Smooth muscle cell (in vitro differentiated cells): Measurements from ENCODE around the gene ACOT2. TPM values are rescaled to one million over a fixed set of nuclear protein-coding genes. Genes with fewer than 3 reads are reported as not detected.

Experiments used
- DNase-seq: peaks from one replicate; lab custom pipeline; 2025; ENCODE audit not compliant: unreplicated experiment; lab: John Stamatoyannopoulos, UW
- H2AFZ ChIP-seq: fragments of 200-600 bp; sonication (generic); 2 replicates; pipeline ENCODE4 v1.6.0; 2016; ENCODE audit warnings: antibody characterized with exemption, low read depth, mild to moderate bottlenecking
- H3F3A ChIP-seq: fragments of 200-600 bp; sonication (generic); 2 replicates; pipeline ENCODE4 v1.6.0; 2017; ENCODE audit warnings: antibody characterized with exemption, low read depth
- H3K27ac ChIP-seq: fragments of 200-600 bp; sonication (generic); 2 replicates; pipeline ENCODE4 v1.5.1; 2016; ENCODE audit warnings: low read depth, mild to moderate bottlenecking
- H3K27me3 ChIP-seq: fragments of 200-600 bp; sonication (generic); 2 replicates; pipeline ENCODE4 v1.6.1; 2016; ENCODE audit warnings: low read depth, mild to moderate bottlenecking
- H3K36me3 ChIP-seq: fragments of 200-600 bp; sonication (generic); 2 replicates; pipeline ENCODE4 v1.5.1; 2016; ENCODE audit warnings: low read depth
- H3K4me1 ChIP-seq: fragments of 200-600 bp; sonication (generic); 2 replicates; pipeline ENCODE4 v1.5.1; 2016; ENCODE audit warnings: low read depth
- H3K4me2 ChIP-seq: fragments of 200-600 bp; sonication (generic); 2 replicates; pipeline ENCODE4 v1.6.0; 2016; ENCODE audit warnings: mild to moderate bottlenecking
- H3K4me3 ChIP-seq: fragments of 200-600 bp; sonication (generic); 2 replicates; pipeline ENCODE4 v1.5.1; 2016; ENCODE audit warnings: mild to moderate bottlenecking
- H3K79me2 ChIP-seq: fragments of 200-600 bp; sonication (generic); 2 replicates; pipeline ENCODE4 v1.6.0; 2016; ENCODE audit warnings: low read depth, mild to moderate bottlenecking
- H3K9ac ChIP-seq: fragments of 200-600 bp; sonication (generic); 2 replicates; pipeline ENCODE4 v1.6.0; 2016; ENCODE audit warnings: low read depth
- H3K9me3 ChIP-seq: fragments of 200-600 bp; sonication (generic); replicated peaks from 2 replicates; pipeline ENCODE4 v1.5.1; 2016; ENCODE audit warnings: low read depth
- H4K20me1 ChIP-seq: fragments of 200-600 bp; sonication (generic); 2 replicates; pipeline ENCODE4 v1.6.0; 2016; ENCODE audit warnings: low read depth
- WGBS: methylation state at CpG from one replicate; pipeline ENCODE4 v1.1.7; 2016; ENCODE audit warnings: low lambda C conversion rate; 5-methylcytosine and 5-hydroxymethylcytosine counted together
- polyA plus RNA-seq: library from polyadenylated mRNA; unstranded; fragments of >200 nt; fragmentation: Nextera tagmentation; extraction: Ambion mirVana; gene quantifications from 2 replicates; pipeline ENCODE4 v1.2.1, GENCODE V29; 2016
- total RNA-seq: library from RNA; depleted of rRNA; stranded (reverse); fragments of >200 nt; gene quantifications from 2 replicates; pipeline ENCODE4 v1.2.3, GENCODE V29; 2014
- TF ChIP-seq, protein P1 (sequence below): fragments of 200-600 bp; sonication (generic); IDR thresholded peaks from 2 replicates; pipeline ENCODE4 v1.5.1; 2017; ENCODE audit warnings: borderline replicate concordance, mild to moderate bottlenecking, antibody characterized with exemption; ENCODE audit not compliant: insufficient read depth, poor library complexity, severe bottlenecking

The ACOT2 gene
- total and polyA plus RNA-seq, 2 experiments from 2014 or later, result 14.7 to 20.5 TPM

DNA sequence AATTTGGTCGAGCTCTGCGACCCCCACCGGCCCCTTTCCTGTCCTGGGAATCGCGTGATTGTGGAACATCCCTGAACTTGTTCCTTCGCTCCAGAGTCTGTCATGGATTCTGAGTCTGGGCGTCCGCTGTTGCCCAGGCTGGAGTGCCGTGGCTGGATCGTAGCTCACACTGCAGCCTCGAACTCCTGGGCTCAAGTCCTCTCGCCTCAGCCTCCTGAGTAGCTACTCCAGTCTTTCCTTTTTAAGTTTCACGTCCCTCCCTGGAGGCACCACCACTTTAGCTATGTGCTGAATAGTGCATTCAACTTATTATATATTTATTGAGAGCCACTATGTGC lies 44.0 kb downstream of the ACOT2 start:
- H4K20me1 ChIP-seq, result no peaks in the 10 kb centered on the region
- no peak for DNase-seq
- WGBS, result 9% methylated on average over 13 of the region's 13 CpGs
- peak overlapping the region; percentile 74 for H2AFZ ChIP-seq
- H3K4me1 ChIP-seq, result no peaks in the 10 kb centered on the region
- TF ChIP-seq, protein P1, sequence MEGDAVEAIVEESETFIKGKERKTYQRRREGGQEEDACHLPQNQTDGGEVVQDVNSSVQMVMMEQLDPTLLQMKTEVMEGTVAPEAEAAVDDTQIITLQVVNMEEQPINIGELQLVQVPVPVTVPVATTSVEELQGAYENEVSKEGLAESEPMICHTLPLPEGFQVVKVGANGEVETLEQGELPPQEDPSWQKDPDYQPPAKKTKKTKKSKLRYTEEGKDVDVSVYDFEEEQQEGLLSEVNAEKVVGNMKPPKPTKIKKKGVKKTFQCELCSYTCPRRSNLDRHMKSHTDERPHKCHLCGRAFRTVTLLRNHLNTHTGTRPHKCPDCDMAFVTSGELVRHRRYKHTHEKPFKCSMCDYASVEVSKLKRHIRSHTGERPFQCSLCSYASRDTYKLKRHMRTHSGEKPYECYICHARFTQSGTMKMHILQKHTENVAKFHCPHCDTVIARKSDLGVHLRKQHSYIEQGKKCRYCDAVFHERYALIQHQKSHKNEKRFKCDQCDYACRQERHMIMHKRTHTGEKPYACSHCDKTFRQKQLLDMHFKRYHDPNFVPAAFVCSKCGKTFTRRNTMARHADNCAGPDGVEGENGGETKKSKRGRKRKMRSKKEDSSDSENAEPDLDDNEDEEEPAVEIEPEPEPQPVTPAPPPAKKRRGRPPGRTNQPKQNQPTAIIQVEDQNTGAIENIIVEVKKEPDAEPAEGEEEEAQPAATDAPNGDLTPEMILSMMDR, result no peak
- H3K4me3 ChIP-seq, result peak overlapping the region; percentile 61
- H3K27ac ChIP-seq, result no peak overlapping the region
- no peaks in the 10 kb centered on the region for H3K79me2 ChIP-seq
- H3K4me2 ChIP-seq, result peak overlapping the region; percentile 80
- H3K9ac ChIP-seq, result no peak overlapping the region
- no peaks in the 10 kb centered on the region for H3K9me3 ChIP-seq
- H3F3A ChIP-seq, result no peaks in the 10 kb centered on the region
- no peaks in the 10 kb centered on the region for H3K27me3 ChIP-seq
- H3K36me3 ChIP-seq, result no peaks in the 10 kb centered on the region

DNA sequence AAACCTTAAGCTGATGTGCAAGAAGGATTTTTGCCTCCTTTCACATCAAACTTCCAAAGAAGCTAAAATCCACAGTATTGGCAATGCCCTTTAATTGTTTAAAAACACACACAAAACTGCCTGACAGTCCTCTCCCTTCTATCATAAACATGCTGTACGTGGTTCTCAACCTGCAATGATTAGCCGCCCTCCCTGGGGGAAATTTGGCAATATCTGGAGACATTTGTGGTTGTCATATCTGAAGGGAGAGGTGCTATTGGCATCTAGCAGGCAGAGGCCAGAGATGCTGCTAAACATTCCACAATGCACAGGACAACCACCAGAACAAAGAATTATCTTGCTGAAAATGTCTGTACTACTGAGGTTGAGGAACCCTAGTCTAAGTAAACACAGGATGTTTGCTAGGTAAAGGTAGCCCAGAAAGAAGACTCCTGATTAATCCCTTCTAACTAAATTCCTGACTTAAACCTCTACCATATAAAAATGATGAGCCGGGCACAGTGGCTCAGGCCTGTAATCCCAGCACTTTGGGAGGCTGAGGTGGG lies 44.5 kb downstream of the ACOT2 start:
- Histone ChIP-seq H3K4me2 (peak overlapping the region; percentile 80), H3K9ac (no peak overlapping the region), H3K4me3 (peak overlapping the region; percentile 61), H3K79me2 (no peaks in the 10 kb centered on the region), H2AFZ (peak overlapping the region; percentile 74), H3F3A (no peaks in the 10 kb centered on the region), H4K20me1 (no peaks in the 10 kb centered on the region), H3K9me3 (no peaks in the 10 kb centered on the region), H3K4me1 (no peaks in the 10 kb centered on the region), H3K27me3 (no peaks in the 10 kb centered on the region), H3K27ac (no peak overlapping the region), H3K36me3 (no peaks in the 10 kb centered on the region)
- WGBS, result 91% methylated on average over 3 of the region's 3 CpGs
- TF ChIP-seq, protein P1, result no peak
- DNase-seq, result no peak

DNA sequence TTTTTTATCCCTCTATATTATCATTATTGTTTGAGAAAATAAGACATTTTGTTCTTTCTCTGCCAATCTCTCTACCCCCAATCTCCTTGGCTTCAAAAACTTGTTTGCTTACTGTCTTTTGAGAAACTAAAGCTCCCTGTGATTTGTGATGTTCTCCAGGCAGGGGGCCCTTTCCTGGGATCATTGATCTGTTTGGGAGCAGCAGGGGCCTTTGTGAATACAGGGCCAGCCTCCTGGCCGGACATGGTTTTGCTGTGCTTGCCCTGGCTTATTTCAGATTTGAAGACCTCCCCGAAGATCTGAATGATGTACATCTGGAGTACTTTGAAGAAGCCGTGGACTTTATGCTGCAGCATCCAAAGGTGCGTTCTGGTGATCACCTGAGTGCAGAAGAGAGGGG lies 47.8 kb downstream of the ACOT2 start:
- Histone ChIP-seq H3K4me3 (no peak overlapping the region), H3F3A (no peaks in the 10 kb centered on the region), H3K9me3 (no peaks in the 10 kb centered on the region), H3K36me3 (no peaks in the 10 kb centered on the region), H3K4me2 (no peak overlapping the region), H3K79me2 (no peaks in the 10 kb centered on the region), H3K4me1 (no peaks in the 10 kb centered on the region), H3K9ac (no peak overlapping the region), H3K27ac (no peak overlapping the region), H2AFZ (no peak overlapping the region), H3K27me3 (no peaks in the 10 kb centered on the region), H4K20me1 (no peaks in the 10 kb centered on the region)
- 87% methylated on average over 4 of the region's 4 CpGs for WGBS
- TF ChIP-seq, protein P1, result no peak
- DNase-seq, result no peak

DNA sequence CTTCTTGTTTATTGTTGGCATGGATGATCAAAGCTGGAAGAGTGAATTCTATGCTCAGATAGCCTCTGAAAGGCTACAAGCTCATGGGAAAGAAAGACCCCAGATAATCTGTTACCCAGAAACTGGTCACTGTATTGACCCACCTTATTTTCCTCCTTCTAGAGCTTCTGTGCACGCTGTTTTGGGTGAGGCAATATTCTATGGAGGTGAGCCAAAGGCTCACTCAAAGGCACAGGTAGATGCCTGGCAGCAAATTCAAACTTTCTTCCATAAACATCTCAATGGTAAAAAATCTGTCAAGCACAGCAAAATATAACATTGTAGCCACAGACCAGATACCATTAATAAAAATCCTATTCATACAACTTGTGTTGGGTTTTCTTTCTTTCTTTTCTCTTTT lies 50.5 kb downstream of the ACOT2 start:
- H3F3A ChIP-seq, result no peaks in the 10 kb centered on the region
- no peaks in the 10 kb centered on the region for H3K4me1 ChIP-seq
- H3K4me2 ChIP-seq, result no peak overlapping the region
- H3K9me3 ChIP-seq, result no peaks in the 10 kb centered on the region
- H3K36me3 ChIP-seq, result no peaks in the 10 kb centered on the region
- no peaks in the 10 kb centered on the region for H3K79me2 ChIP-seq
- no peak overlapping the region for H2AFZ ChIP-seq
- H4K20me1 ChIP-seq, result no peaks in the 10 kb centered on the region
- TF ChIP-seq, protein P1, result no peak
- DNase-seq, result no peak
- no peak overlapping the region for H3K9ac ChIP-seq
- no peak overlapping the region for H3K4me3 ChIP-seq
- no peak overlapping the region for H3K27ac ChIP-seq
- H3K27me3 ChIP-seq, result no peaks in the 10 kb centered on the region
- 89% methylated on average over 1 of the region's 1 CpG for WGBS
